Inferior parietal cortex (tissue), 1 donor: Measurements from ENCODE around the gene HEATR1.

Experiments
- DNase-seq: peaks from one replicate; pipeline ENCODE4 v3.0.0-alpha.2; 2016; ENCODE audit errors: extremely low spot score

Gene HEATR1

DNA sequence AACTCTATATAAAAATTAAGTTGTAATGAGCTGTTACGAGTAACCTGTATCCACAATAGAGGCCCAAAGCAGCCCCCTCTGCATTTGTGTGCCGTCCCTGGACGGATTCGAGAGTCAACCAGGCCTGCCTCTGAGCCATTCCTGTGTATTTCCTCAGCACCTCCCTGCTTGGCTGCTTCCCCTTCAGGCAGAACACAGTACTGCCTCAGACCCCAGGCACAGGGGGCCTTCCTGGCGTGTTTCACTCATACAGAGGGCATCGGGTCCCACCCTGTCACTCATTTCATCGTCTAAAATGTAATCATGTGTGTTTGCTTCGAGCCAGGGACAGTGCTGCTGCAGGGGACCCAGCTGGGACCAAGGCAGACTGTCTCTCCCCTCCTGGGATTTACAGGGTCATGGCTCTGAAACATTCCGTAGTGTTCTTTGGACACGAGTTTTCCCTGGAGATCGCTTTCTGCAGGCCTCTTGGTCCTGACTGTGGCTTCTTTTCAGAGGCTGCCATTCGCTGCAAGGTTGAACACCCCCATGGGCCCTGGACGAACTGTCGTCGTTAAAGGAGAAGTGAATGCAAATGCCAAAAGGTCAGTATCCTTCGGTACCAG is 61.1 kb downstream of the HEATR1 start:
- DNase-seq = no peak

DNA sequence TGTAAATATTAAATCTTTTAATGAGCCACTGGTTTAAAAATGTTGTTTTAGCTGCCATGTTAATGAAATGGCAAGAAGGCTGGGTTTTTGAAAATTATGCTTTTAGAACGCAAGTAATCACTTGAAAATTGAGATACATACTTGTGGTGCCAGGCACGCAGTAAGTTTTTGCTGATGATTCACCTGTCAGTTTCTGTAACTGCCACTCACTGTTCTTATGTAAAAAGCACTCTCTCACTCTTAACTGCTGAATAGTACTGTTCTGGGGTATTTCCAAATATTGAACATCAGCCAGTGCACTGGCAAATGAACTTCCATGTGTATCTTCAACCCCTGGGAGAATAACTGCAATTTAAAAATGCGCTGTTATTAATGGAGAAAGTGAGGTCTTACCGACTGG is 62.6 kb downstream of the HEATR1 start:
- no peak for DNase-seq

DNA sequence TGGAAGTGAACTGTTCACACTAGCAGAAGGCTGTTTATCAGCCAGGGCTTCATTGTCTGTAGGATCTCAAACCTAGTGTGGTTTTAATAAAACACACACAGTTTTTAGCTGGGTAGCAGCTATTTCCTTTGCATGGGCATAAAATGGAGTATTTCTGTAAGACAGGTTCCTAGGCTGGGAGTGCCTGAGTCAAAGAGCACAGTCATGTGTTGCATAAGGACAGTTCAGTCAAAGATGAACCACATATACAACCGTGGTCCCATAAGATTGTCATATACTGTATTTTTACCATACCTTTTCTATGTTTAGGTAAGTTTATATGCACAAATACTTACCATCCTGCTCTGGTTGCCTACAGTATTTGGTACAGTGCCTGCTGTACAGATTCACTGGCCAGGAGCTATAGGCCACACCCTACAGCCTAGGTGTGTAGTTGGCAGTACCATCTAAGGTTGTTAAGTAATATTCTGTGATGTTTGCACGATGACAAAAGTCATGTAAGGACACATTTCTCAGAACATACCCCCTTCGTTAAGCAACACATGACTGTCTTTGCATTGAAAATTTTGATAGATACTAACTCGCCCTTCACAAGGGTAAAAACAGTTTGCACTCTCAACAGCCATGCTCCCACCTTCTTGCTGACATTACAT is 63.4 kb downstream of the HEATR1 start:
- DNase-seq = no peak

DNA sequence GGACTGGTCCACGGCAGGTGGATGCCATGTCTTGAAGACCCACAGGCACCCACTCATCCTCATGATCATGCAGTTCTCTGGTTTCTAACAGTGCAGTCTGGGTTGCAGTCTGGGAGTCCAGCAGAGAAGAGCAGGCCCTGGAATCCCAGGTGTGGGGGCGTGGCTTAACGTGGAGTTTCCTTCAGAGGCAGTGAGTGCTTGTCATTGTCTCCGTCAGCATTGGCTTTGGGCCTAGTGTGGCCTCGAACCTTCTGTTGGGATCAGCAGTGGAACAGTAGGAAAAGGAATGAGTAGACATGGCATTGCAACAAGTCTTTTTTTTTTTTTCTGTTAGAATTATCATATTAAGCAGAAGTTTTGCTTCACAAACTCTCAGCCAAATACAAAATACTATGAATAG is 67.8 kb downstream of the HEATR1 start:
- no peak for DNase-seq

DNA sequence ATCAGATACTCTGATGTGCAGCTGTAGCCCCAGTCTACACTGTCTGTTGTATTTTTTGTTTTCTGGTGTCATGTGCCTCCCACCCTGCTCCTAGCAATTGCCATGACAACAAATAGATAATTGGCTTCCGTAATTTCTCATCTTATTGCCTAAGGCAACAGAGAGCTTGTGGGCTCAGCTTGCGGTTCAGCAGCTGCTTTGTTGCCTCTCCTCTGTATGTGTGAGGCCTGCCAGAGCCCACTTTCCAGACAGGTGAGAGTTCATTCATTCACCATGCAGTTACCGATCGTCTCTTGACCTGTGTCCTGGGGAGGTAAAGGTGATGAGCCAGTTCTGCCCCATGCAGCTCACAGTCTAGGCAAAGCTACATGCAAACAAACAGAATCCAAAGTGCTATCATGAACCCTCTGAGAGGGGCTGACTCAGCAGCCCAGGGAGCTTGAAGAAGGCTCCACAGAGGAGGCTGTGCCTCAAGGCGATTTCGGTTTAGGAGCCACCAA is 68.6 kb downstream of the HEATR1 start:
- DNase-seq = no peak

DNA sequence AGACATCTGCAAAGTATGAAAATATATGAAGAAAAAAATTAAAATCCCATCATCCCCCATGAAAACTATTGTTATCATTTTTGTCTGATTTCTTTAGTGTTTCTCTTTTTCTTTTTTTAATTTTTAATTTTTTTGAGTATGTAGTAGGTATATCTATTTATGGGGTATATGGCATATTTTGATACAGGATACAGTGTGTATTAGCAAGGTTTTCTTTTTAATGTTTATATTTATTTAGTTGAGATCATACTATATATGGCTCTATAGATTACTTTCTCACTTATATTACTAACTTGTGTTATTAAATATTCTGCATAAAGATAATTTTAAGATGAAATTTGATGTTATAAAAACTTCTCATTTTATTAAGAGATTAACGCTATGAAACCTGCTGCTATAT is 69.1 kb downstream of the HEATR1 start:
- no peak for DNase-seq

DNA sequence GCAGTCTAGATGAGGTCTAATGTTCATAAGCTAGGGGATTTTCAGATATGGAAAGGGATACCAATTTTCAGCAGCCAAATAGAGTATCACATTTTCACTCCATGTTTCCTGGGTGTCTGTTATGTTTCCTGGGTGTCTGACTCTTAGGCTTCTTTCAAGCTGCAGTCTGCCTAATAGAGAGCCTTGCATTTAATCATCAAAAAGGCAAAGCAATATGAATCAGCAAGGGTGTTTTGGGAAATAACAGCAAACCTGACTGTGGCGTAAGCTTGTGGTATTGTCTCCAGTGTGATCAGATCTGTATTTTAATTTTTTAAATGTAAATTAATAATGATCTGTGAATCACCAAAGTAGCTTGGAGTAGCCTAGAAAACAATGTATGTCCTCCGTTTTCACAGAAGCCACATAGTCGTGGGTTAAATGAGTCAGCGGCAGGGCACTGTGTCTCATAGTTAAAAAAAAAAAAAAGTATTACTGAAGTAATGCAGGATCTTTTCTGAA is 70.1 kb downstream of the HEATR1 start:
- DNase-seq = no peak

DNA sequence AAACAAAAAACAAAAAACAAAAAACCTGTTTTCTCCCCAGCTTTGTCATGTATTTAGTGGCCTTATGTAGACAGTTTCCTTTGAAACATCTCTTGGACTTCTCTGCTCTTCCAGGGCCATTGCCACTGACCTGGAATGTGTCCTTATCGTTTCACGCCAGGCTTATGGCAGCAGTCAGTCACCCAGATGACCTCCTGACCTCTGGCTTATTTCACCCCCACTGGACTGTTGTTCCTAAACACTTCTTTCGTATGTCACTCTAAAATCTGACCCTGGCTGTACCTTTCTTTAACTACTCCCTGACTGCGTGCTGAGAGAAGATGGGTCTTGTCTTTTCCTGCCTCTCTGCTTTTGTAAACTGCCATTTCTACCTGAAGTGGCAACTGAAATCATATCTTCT is 71.5 kb downstream of the HEATR1 start:
- no peak for DNase-seq

DNA sequence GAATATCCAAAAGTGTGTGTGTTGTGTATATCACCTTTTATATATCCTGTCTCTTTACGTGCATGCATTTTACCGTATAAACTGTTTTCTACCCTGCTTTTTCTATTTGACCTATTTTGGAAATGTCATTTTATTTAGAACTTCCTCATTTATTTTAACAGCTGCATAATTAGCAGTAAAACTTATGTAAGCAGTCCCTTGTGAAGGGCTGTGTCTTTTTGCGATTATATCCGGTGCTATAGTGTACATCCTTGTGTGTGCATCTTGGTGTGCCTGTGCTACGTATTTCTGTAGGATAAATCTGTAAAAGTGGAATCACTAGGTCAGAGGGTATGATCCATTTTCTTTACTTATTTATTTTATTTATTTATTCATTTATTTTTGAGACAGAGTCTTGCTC is 73.4 kb downstream of the HEATR1 start:
- DNase-seq = no peak

DNA sequence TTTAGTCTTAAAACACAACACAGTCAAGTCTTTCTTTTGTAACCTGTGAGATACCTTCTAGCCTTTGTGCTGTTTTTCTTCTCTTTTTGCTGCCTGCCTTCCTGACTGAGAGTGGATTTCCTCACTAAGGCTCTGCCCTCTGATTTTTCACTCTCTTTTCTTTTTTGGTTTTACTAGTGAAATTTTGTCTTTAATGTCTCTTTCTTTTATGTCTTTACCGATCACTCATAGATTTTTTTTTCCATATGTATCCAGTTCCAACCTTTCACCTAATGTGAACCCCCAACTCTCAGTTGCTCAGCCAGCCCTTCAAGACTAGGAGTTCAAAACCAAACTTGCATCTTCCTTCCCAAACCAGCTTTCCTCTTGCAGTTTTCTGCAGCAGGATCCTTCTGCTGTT is 74.0 kb downstream of the HEATR1 start:
- DNase-seq = no peak

DNA sequence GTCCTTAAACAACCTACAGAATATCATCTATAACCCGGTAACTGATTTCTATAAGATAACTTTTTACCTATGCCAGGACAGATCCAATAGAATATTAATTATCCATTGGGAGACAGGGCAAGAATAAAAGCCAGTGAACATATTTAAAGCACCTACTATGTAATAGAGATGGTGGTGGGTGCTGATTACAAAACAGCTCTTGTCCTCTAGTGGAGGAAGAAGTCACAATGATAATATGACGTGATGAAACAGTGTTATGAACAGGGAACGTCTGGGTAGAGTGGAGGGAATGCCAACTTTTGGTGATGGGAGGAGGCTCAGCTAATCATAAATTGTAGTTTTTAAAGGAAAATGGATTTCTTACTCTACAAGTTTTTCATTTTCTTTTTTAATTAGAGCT is 78.2 kb downstream of the HEATR1 start:
- no peak for DNase-seq

DNA sequence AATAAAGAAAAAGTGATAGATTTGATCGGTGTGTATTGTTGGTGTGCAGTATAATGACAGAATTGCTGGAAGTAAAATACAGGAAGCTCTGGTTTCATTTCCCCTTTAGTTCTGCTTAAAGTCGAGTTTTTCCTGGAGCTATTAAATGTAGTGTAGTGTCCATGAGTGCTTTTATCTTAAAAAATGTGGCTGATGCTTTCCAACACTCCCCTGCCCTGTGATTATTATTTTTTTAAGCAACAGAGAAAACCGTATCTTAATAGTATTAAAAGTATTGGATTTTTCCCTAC is 79.5 kb downstream of the HEATR1 start:
- no peak for DNase-seq

DNA sequence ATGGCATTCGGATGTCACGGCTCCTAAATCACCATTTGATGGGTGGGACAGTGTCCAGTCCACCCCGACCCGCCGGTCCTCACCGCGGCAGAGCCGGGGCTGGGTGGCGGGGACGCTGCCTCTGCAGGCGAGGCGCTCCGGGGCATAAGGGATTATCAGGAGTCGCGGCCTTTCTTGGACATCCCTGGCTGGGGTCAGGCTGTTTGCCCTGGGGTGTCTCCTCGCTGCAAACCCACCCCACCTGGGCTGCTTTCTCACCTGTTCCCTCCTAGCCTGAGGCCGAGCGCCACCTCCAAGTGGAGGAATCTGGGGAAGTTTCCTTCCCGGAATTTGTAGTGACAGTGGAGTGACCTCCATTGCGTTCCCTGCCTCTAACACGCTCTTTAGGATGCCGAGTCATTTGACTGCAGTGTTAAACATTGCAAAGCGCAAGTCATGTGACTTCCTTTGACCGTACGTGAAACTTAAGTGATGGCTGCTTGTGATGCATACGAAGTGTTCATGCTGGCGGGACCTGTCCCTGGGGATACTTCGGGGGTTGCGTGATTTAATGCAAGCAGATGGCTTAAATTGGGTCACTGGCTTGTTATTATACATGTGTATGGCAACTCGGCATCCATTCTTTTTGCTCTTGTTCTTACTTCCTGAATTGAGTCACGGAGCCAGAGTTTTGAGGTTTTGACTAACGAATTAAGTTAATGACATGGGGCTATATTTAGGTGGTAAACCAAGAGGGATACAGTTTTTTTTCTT is 80.0 kb downstream of the HEATR1 start:
- DNase-seq = peak; percentile 73

DNA sequence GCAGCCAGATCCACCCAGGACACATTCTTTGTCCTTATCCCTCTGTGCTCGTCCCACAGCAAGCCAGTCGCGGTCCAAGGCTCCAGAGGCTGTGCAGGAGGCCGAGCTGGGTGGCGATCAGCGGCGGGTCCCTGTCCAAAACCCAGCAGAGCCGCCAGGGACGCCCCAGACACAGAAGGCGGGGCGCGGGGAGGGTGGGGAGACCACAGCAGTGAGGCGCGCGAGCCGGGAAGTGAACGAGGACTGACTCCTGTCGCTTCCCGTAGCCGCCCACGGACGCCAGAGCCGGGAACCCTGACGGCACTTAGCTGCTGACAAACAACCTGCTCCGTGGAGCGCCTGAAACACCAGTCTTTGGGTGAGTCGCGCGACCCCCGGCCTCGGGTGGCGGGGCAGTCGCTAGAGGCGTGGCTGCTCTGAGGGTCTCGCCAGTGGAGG is 80.6 kb downstream of the HEATR1 start, which contains the start of gene LGALS8:
LGALS8 (plus strand) TSS at position 279 of the 438 bp plus-strand sequence. CDS start 2,089 bp downstream, outside the sequence.
- DNase-seq = peak; percentile 79

DNA sequence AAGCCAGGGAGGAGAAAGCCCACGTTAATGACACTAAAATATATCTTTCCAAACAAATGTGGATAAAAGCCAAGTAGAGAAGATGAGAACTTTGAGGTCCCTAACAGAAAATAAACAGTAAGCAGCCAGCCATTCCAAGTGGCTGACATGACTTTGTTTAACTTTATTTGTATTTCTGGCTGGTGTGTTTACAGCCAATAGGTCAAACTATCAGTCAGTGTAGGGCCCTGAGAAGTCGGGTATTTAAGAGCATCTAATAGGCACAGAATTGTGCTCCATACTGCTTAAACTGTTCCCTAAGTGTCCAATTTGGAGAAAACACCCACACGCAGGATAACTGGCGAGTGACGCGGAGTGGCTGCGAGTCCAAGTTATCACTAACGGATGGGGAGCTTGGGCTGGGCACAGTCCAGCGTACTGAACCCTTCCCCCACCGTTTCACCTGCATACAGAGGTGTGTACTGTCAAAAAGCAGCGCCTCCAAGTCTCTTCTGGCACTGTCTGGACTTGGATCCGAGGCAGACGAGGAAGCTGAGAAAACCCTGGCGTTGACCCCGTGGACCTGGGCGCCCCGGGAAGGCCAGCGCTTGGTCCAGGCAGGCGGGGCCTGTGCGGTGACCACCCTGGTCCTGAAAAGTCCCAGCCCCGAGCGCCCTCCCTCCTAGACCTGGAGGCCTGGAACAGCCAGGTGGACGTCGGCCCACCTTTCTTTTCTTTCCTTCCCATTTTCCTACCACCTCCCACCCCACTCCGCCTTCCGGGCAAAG is 81.2 kb downstream of the HEATR1 start:
- peak; percentile 27 for DNase-seq

DNA sequence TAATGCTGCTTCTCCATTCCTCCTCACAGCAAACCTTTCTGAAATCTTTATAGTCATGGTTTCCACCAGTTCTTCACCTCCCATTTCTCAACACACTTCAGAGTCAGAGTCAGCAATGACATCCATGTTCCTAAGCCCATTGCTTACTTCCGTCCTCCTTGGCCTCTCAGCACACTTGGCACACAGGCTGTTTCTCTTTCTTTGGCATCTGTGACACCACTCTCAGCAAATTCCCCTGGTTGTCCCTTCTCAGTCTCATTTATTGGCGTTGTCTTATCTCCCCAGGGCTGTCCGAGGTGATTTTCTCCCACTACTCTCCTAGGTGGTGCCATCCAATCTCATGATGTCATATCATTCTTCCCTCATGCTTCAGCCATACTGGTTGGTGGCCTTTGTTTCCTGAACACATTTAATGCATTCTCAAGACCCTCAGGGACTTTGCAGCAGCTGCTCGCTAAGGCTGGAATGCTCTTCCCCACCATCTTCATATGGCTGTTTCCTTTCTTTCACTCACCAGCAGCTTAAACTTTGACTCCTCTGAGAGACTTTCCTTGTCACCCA is 83.8 kb downstream of the HEATR1 start:
- no peak for DNase-seq

DNA sequence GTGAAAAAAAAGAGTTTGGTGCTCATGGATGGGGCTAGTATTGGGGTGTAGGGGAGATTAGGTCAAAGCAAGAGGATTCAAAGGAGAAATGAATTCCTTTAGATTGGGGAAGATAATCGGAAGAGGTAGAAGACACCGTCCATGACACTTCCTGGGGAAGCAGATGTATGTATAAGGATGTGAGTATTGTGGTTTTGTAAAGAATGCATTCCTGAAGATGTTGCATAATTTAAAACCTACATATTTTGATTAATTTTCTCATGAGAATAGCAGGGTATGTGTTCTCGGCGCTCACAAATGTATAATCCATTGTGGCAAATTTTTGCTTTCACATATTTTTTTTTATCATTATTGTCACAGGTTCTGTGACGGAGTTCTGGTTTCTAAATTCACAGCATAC is 86.0 kb downstream of the HEATR1 start:
- DNase-seq = no peak

DNA sequence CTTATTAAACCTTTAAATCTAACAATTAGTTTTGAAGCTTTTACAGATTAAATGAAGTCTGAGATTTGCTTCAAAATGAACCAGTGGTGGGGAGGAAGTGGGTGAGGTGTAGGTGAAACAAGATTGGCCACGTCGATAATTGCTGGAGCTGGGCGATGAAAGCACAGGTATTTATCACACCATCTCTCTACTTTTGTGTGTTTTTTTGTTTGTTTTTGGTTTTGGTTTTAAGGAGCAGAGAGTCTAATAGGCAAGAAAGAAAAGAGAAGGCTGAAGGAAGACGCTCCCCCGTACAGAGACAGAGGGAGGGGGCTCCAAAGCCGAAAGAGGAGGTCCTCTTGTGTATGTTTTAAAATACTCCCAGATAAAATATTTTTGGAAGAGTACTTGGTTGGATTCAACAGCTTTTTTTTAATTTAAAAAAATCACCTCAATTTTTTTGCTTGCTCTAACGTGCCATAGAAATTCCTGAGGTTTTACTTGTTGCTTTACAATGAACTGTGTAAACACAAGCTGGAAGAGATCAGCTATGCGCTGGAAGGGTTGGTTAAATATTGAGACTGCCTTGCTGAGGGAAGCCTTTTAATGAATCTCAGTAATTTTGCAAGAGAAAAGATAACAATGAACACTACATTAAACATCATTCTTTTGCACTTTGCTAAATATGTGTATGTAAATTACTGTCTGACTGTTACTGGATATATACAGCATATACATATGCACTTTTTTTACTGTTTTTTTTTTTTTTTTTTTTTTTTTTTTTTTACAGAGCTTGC is 87.2 kb downstream of the HEATR1 start:
- no peak for DNase-seq

DNA sequence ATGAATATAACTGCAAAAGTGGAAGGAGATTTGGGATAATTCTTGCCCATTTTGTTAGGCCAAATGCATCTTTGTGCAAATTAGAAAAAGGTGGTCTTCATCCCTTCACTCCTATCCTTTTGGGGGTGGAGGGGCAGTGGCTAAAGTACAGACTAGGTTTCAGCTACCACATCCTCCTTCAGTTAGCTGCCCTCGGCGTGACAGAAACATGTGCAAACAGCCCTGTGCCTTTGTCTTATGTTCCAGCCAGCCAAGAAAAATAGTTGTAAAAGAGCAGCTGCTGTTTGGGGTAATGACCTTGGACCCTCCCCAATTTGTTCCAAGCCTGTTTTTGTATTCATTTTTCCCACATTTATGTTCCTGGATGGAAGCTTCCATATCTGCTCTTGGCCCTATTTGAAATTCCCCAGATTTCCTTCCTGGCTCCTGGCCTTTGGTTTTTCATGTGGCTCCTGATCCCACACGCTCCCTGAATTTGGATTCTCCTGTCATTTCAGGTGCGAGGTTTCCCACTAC is 88.8 kb downstream of the HEATR1 start:
- DNase-seq = no peak

DNA sequence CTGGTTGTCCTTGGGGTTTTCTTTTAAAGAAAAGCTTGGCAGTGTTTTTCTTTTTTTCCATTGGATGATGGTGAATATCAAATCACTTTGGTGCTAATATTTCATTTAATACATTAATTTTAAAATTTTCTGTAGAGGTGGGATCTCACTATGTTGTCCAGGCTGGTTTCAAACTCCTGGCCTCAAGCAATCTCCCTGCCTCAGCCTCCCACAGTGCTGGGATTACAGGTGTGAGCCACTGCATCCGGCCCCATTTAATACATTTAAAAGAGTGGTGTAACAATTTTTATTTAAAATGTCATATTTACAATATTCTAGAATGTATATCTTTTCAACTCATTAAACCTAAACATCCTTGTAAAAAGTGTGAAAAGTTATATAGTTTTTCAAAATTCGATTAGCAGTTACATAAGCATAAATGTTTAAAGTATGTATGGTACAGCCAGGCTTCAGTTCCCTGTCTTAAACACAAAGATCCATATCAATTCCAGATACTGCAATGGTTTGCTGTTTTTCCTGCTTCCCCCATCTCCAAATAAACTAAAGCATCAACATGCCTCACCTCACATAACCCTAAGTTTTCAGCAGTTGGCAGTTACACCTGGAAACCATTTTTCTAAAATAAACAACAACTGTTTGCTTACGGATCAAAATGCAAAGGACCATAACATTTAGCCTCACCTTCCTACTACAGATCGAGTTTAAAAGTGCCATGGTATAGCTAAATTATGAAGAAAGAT is 89.4 kb downstream of the HEATR1 start:
- no peak for DNase-seq
